ENCODE results near the gene SLC31A2.
"Not testable (repeated sequence)": the region's sequence is repeated elsewhere in the genome, so short reads cannot be mapped to it uniquely, and the experiment has no call there.

The SLC31A2 gene

DNA sequence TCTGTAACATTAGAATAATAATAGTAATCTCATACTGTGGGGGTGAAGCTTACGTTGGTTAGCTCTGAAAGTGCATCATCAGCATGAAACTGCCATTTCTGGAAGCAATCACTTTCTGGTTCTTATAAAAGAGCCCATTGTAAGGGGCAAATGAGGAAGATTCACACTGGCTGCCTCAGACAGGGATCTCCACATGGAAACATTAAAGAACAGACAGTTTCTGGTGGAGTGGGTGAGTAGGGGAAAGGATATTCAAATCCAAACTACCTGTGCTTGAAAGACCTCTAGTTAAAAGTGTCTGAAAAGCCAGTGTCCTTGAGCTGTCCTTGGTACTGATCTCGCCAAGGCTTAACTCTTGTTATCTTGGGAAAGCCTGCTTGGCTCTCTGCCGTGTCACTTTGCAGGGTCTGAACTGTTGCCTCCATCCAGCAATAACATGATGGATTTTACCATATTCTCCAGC is 19.1 kb upstream of the SLC31A2 start:
- H3K4me3 ChIP-seq (ENCODE audit: low read depth, low read length) = no peak overlapping the region
- no peak for TF ChIP-seq CTCF (IDR thresholded peaks at IDR 0.05; ENCODE audit: borderline replicate concordance, insufficient read depth, low read depth, low read length)

DNA sequence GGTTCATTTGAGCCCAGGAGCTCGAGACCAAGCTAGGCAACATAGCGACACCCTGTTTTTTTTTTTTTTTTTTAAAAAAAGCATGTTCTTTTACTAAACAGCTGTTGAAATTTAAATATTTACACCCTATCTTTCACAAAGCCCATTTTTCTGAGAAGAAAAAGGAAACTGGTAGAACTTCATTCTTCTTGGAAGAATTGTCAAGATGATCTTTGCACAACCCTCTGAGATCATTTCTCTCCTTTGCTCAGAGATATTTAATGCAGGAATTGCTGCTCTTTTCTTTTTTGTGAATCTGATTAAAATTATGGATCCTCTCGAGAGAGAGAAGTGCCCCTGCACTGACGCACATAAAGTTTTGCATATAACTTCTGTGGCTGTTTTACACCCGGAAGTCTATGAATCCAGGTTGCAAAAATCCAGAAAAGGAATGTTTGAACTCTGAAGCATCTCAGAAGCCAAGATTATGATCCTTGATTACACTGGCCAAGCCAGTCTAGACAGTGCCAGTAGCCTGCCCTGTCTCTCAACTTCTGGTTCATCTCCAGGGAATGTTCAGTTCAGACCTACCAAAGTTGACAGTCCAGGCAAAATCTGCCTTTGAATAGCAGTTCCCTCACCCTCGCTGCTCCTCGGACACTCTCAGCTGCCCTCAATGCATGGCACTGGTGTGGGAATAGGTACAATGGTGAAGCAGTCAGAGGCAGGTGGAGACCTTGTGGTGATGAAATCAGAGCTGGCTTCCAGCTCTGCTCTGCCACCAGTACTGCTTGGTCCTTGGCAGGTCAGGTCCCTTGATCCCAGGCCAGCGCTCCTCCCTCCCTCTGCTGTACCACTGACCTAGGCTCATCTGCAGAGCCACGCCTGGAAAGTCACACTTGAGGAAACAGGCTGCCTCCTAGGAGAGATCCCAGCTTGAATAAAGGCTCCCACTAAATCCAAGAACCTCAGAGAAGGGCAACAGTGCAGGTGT is 13.3 kb upstream of the SLC31A2 start:
- no peak for TF ChIP-seq CTCF (IDR thresholded peaks at IDR 0.05; ENCODE audit: borderline replicate concordance, insufficient read depth, low read depth, low read length)

DNA sequence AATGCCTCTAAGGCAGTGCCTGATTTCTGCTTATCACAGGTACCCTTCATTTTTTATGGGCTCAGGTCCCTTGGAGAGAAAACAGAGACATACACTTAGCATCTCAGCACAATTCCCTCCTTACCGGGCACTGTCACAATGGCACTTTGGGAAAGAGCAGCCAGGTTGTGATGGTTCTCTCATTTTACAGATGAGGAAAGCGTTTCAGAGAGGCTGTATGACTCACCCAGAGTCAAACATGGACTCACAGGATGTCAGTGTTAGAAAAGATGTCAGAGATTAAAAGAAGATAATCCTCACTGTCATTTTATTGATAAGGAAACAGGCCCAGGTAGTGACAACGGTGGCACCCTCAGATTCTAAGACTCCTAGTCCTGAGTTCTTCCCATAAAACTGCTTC is 12.0 kb upstream of the SLC31A2 start:
- TF ChIP-seq CTCF (IDR thresholded peaks at IDR 0.05; ENCODE audit: borderline replicate concordance, insufficient read depth, low read depth, low read length) = no peak
- no peak overlapping the region for H3K4me3 ChIP-seq (ENCODE audit: low read depth, low read length)

More for the DNA sequence above, 13.3 kb upstream of the SLC31A2 start:
- no peak overlapping the region for H3K4me3 ChIP-seq (ENCODE audit: low read depth, low read length)

DNA sequence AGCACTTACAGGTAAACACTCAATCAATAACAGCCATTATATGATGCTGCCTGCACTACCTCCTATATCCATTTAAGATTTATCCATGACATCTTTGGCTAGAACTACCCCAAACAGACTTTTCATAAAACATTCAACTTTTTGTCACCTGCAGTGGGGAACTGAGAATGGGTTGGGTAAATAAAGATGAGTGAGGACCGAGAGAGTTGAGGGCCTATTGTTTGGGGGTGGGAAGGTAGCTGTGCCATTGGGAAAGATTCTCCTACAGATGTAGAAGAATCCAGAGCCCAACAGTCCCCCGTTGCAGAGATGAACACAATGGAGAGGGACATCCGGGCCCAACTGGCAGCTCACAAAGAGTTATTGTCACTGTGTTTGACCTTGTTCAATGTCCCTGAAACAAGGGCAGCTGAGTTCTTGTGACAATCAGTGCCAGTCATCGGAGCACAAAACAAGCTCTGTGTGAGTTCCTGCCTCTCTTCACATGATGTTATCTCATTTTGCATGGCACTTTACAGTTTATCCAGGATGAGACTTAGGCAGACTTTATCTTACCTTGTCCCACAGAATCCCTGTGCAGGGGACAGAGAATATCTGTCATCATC is 11.5 kb upstream of the SLC31A2 start:
- no peak overlapping the region for H3K4me3 ChIP-seq (ENCODE audit: low read depth, low read length)
- TF ChIP-seq CTCF (IDR thresholded peaks at IDR 0.05; ENCODE audit: borderline replicate concordance, insufficient read depth, low read depth, low read length) = no peak

DNA sequence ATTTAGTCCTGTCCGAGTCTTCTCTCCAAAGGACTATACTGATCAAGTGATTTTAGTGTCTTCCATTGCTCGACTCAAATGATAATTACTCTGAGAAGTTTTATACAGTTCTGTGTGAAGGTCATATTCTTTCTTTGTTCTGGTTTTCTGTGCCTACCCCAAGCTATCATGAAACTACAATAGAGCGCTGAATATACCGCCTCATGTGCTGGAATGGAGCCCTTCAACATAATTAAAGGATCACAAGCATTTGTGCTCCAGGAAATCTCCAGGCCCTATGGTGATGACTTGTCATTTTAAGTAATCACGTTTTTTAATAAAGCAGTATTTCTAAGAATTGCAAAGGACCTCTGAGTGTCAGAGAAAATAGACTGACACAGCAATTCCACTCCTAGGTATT is 10.9 kb upstream of the SLC31A2 start:
- no peak for TF ChIP-seq CTCF (IDR thresholded peaks at IDR 0.05; ENCODE audit: borderline replicate concordance, insufficient read depth, low read depth, low read length)
- H3K4me3 ChIP-seq (ENCODE audit: low read depth, low read length) = no peak overlapping the region

GRCh38 chr9:113140896-113141295 is 9.9 kb upstream of the SLC31A2 start:
- not testable (repeated sequence) for H3K4me3 ChIP-seq (ENCODE audit: low read depth, low read length)

GRCh38 chr9:113143432-113144227 is 7.2 kb upstream of the SLC31A2 start:
- no peak for TF ChIP-seq CTCF (IDR thresholded peaks at IDR 0.05; ENCODE audit: borderline replicate concordance, insufficient read depth, low read depth, low read length)
- no peak overlapping the region for H3K4me3 ChIP-seq (ENCODE audit: low read depth, low read length)
